Measurements from ENCODE around the gene TBC1D5.

Gene TBC1D5

DNA sequence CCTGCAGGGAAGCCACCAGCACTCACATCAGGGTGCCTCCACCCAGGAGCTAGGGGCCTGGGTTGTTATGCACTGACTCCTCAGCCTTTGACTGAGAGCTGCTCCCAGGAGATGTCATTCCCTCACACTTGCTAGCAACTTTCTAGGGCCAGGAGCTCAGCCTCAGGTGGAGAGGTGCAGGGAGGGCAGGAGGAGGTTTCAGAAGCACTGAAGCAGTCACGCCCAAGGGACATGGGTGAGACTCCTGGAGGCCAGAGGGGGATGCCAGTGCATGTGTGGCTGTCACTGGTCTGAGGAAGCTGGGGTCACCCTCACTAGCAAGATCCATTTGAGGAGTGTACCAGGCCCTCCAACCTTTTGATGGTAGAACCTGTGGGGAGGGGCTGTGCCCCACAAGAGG lies 586.5 kb downstream of the TBC1D5 start:
- in situ Hi-C loops (cut with MboI; ENCODE audit: low sequenced_read_pairs) = no loop called here

DNA sequence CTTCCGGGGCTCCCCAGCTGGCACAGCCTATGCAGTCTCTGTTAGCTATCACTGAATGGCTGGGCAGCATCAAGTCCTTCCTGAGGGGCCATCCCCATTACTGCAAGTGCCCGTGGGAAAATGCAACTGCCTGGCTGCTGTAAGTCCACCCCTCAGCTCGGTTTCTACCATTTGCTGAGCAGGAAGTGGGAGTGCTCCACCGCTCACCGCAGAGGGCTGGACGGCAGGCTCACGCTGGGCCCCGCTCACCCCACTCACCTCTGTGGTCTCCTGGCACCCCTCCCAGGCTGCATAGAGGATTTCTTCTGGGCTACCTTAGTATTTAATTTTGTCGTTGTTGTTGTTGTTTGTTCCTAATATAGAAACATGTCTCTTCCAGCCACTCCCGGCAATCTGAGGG lies 587.5 kb downstream of the TBC1D5 start:
- in situ Hi-C loops (cut with MboI; ENCODE audit: low sequenced_read_pairs) = no loop called here

DNA sequence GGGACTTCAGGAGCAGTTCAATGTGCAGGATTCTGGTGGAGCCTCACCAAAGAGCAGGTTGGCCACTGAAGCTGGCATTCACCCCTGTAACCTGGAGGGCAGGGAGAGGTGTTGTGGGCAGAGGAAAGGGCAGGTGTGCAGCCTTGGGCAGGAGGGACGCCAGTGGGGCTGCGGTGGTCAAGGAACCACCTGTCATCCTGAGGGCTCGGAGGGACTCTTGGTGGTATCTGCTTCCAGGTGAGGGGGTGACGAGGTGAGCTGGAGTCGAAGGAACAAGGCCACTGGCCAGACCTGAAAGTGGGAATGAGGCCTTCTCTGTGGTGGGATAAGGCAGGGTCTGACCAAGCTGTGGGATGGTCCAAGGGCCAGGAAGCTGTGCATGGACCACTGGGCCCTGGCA lies 588.2 kb downstream of the TBC1D5 start:
- in situ Hi-C loops (cut with MboI; ENCODE audit: low sequenced_read_pairs) = no loop called here

DNA sequence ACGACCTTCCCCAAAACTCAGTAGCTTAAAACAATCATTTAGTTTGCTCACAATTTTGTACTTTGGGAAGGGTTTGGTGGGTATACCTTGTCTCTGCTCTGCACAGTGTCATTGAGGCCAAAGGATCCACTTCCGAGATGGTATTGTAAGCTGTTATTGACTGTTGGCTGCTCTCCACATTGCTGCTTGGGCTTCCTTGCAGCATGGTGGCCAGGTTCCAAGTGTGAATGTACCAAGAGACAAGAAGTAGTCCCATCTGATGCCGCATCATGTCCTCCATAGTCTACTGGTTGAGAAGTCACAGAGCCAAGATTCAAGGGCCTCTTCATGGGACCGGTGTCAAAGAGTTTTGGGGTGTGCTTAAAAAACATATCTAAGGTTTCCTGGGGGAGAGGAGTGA lies 589.2 kb downstream of the TBC1D5 start:
- in situ Hi-C loops (cut with MboI; ENCODE audit: low sequenced_read_pairs) = no loop called here

DNA sequence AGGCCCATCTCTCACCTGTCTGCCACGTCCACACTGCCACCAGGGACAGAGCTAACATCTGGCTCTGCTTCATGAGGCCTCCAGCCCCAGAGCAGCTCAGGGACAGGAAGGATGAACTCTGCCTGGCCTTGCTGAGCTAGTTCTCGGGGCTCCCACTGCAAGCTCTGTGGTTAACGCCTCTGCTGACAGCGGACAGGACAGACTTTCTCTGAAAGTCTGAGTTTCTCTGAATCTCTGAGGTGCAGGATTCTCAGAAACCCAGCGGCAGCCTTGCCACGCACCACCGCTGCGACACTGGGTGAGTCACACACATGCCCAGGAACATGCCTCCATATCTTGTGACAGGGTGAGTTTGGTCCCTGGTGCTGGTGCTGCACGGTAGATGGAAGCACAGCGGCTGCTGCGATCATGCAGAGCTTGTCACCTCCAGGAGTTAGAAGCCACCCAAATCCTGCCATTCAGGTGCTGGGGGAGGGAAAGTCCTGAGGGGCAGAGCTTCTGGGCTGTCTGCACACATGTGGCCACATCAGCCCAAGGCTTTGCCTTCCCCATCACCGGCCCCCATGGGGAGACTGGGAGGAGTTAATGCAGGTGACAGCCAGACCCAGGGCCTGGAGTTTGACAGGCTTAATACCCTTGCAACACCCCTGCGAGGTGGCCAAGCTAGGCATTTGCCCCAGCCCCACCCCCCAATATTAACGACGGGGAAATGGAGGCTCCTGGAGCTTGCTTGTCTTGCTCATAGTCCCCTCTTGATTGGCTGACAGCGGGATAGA lies 590.6 kb downstream of the TBC1D5 start:
- in situ Hi-C loops (cut with MboI; ENCODE audit: low sequenced_read_pairs) = no loop called here

DNA sequence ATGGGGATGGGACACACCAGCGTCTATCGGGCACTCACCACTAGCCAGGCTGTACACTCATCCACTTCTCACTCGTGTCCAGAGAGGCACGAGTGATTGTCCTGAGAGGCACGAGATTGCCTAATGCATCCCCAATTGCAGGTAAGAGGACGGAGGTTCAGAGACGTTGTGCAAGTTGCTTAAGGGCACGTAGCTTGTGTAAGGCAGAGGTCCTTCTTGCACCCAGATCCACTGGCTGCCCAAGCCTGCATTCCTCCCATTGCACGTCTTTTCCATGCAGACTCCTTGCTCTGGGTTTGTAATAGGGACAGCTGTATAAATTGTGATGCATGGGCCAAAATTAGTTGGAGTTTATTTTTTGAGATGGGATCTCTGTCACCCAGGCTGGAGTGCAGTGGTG lies 593.4 kb downstream of the TBC1D5 start:
- in situ Hi-C loops (cut with MboI; ENCODE audit: low sequenced_read_pairs) = no loop called here

DNA sequence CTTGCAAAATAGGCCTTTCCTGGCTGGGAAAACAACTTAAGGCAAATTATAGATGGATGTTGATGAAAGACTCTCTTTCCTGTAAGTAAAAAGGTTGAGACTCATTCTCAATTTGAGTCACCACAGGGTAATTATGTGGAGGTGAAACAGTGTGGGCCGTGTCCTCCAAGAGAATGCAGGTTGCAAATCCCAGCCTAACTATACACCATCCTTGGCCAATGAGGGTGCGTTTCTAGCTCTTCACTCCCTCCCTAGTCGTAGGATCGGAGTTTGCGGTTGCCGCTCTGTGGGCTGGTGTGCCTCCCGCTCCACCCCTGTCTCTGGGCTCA lies 597.8 kb downstream of the TBC1D5 start:
- in situ Hi-C loops (cut with MboI; ENCODE audit: low sequenced_read_pairs) = no loop called here

DNA sequence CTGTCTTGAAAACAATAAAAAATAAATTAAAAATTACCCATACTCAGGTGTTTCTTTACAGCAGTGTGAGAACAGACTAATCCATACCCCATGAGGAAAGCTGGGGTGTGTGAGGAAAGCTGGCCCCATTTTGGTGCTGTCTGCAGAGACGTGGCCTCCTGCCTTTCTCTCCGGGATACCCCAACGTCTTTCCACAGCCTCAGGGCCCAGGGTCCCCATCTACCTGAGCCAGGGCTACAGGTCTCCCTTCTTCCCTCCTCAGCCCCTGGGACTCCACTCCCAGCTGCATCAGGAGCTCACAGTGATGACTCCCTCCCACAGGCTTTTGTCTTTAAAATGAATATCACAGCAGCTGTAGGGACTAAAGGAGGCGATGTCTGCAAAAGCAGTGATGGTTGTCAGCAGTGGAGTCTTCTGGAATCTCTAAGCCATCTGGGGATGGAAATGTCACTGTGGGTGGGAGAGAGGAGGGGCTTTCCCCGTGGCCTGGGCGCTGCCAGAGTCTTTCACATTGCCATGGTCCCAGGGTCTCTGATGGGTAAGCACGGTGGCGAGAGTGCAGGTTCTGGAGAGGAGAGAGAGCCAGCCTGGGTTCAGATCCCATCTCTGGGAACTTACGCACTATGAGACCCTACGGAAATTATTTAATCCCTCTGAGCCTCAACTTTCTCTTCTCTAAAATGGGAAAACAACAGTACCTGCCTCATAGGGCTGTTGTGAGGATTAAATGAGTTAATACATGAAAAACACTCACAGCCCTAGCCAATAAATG lies 598.4 kb downstream of the TBC1D5 start:
- in situ Hi-C loops (cut with MboI; ENCODE audit: low sequenced_read_pairs) = no loop called here

DNA sequence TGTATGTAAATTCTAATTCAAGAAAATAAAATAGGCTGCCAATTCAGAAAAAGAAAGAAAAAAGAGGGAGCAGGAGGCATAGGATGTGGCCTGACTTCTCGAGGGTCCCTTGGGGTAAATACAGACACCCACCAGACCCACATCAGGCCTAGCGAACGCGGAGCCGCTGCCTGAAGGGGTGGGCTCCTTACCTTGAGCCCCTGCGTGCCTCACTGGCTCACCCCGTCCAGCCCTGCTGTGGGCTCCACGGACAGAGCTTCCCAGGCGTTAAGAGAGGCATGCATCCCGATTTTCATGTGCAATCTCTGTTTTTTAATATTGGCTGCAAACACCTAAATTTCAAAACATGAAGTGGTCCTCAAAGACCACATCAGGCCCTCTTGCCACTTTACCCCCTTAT lies 599.9 kb downstream of the TBC1D5 start:
- in situ Hi-C loops (cut with MboI; ENCODE audit: low sequenced_read_pairs) = no loop called here

DNA sequence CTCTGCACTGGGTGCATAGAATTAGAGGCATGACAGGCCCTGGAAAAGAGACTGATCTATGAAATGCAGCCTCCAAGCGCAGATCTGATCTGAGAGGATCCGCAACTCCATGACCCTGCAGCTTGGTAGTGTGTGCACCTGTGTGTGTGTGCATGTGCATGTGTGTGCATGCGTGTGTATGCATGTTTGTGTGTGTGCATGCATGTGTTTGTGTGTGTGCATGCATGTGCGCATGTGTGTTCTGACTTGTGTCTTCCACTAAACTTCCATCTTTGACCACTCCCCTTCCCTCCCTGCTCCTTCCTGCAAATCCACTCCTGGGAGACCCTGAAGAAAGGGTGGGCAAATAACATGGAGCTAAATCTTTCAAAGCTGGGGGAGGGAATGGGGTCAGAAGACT lies 600.7 kb downstream of the TBC1D5 start:
- in situ Hi-C loops (cut with MboI; ENCODE audit: low sequenced_read_pairs) = no loop called here

DNA sequence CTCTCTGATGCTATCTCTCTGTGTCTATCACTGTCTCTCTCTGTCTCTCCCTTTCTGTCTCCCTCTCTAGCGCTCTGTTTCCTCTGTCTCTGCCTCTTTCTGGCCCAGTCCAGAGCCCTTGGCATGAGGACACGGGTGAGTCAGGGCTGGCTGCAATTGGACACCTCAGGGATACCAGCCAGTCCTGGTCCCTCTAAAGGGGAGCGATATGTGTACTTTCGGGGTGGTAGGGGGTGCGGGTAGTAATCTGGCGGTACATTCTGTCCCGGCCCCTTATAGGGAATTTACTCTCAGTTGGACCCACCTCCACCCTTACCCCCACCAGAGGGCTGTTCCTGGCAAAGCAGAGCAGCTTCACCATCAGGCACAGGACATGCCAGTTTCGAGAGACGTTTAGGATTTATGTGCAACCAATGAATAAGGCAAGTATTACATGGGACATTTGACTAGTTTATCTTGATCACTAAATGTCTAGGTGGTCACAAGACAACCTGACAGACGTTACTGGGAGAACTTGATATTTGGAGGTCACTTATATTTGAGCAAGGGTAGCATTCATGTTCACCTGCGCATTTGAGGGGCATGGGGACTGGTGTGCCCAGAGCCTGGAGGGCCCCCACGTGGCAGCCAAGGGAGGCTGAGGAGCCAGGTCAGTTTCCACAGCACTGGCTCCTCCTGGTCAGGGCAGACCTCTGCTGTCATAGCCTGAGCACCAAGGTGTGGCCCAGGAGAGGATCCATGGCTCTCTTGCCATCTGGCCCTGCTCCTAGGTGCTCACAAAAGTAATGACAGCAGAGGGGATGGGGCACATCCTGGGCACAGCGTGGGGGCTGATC lies 601.5 kb downstream of the TBC1D5 start:
- in situ Hi-C loops (cut with MboI; ENCODE audit: low sequenced_read_pairs) = no loop called here

DNA sequence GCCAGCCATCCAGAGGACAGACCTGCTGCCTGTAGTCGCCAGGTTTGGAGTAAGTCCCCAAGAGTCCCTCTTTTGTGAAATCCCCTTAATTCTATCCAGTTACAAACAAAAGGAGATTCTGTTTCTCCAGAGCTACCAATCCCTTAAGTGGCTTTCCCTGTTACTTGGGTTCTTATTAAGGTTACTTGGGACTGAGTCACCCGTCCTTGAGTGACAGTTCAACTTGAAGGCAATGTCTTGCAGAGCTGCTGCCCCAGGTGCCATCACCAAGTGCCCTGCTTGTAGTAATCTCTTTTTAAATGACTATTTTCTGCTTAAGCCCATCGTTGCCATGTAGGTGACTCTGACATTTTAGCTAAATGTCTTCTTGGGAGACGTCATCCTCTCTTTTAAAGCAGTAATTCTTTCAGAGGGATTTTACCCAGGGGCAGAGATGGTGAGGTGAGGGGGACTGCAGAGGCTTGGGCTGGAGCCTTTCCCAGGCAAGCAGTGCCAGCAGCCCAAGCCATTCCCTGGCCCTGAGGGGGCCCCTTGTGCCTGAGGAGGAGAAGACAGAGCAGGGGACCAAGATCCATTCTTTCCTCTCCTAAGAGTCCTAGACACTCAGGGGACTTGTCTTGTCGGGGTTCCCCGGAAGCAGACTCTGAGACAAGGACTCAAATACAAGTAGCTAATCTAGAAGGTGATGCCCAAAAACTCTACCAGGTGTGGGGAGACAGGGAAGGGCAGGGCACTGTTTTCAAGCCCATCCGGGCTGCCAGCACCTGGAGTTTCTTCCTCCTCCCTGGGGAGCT lies 604.0 kb downstream of the TBC1D5 start:
- in situ Hi-C loops (cut with MboI; ENCODE audit: low sequenced_read_pairs) = no loop called here

DNA sequence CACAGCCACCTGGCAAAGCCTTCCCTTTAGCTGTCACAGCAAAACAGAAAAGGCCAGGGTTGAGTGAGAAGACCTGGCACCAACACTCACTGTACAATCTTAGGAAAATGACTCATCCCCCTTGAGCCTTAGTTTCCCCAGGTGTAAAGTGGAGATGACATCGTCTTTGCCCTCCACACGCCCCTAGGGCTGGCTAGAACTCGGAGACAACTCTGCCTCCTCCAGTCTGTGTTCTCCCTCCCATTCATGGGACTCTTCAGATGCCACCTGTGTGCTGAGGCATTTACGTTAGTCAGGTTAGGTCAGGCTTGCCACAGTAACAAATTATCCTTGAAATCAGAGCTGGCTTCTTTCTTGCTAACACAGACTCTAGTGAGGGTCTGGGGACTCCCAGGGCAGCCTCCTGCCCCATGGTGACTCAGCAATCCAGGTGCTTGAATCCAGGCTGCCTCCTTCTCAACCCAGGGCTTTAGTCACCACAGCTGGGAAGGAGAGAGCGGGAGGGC lies 605.1 kb downstream of the TBC1D5 start:
- in situ Hi-C loops (cut with MboI; ENCODE audit: low sequenced_read_pairs) = no loop called here

DNA sequence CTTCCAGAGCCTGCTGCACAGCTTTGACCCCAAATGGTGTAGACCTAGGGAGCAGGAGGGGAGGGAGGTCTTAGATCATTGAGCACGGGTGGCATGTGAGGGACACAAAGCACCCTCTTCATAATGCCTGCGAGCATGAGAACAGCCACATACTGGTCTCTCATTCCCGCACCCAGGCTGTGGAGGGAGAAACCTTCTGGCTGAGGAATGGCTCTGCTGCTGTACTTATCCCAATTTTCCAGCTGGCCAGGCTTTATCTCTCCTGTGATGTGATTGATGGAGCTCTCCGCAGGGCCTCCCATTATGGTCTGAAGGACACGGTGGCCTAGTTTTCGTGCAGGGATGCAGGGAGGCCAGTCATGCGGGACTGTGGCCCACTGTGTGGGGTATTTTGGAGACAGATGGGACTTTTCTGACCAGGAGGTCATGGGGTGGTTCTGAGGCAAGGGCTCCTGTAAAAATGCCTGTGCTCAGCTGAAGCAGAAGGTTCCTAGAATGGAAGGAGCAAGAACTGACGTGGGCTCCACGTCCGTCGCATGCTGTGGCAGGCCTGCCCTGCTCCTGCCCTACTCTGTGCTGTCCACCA lies 606.2 kb downstream of the TBC1D5 start:
- in situ Hi-C loops (cut with MboI; ENCODE audit: low sequenced_read_pairs) = no loop called here

DNA sequence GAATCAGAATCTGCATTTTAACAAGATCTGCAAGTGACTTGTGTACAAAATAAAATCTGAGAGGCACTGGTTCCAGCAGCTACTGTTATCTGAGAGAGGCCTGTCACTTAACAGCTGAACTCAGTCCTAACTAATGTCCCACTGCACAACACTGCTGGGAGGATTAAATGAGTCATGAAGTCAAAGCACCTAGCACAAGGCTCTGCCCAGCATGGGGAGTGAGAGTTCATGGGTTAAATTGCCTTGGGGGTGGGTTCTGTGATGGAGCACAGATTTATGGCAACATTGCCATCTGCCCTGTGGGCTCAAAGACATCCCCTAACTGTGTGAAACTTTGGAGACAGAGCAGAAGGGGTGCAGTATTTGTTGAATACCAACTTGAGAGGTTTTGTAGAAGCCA lies 606.7 kb downstream of the TBC1D5 start:
- in situ Hi-C loops (cut with MboI; ENCODE audit: low sequenced_read_pairs) = no loop called here

DNA sequence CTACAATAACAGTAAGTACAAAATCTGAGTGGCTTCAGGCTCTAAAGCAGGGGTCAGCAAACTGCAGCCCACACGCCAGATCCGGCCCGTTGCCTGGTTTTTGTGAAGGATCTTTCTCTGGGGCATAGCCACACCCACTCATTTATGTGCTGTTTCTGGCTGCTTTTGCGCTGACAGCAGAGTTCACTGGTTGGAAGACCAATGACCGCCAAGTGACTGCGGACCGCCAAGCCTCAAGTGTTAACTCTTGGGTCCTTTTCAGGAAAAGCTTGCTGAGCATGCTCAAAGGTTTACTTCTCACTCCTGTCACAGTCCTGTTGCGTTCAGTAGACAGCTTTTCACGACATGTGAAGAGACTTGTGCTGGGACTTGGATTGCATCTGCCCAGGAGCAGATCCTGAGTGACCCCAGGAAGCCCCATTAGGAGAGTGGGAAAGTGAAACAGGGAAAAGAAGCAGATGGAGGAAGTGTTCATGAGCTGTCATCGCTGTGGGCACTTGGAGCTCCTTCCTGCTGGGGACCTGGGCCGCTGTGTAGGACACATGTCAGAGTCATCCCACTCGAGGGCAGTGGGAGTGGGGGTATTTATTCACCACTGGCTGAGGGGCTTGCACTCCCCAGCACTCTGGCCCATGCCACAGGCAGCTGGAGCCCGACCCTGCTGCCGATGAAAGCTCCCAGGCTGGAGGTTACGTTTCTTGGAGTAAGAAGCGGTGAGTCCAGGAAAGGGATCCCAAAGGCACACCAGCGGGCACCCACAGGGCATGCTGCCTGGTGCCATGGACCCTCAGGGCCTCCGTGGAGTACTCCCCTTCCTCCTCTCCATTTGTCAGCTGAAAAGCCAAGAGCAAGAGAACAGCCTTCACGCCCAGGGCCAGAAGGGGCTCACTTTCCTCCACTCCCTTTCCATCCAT lies 608.5 kb downstream of the TBC1D5 start:
- in situ Hi-C loops (cut with MboI; ENCODE audit: low sequenced_read_pairs) = no loop called here

DNA sequence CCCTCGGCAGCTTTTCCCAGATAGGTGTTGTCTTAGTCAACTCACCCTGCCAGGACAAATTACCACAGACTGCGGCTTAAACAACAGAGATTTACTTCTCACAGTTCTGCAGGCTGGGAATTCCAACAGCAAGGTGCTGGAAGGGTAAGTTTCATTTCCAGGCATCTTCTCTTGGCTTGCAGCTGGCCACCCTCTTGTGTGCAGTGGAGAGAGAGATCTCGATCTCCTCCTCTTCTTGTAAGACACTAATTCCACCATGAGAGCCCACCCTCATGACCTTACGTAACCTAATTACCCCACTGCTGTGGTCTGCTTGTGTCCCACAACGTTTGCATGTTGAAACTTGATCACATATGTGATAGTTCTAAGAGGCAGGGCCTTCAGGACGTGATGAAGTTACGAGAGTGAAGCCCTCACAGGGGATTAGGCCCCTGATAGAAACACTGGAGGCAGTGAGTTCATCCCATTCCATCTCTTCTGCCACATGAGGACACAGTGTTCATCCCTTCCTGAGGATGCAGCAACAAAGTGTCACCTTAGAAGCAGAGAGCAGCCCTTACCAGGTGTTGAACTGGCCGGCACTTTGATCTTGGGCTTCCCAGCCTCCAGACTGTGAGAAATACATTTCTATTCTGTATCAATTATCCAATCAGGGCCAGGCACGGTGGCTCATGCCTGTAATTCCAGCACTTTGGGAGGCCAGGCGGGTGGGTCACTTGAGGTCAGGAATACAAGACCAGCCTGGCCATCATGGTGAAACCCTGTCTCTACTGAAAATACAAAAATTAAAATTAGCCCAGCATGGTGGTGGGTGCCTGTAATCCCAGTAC lies 609.9 kb downstream of the TBC1D5 start:
- in situ Hi-C loops (cut with MboI; ENCODE audit: low sequenced_read_pairs) = no loop called here

DNA sequence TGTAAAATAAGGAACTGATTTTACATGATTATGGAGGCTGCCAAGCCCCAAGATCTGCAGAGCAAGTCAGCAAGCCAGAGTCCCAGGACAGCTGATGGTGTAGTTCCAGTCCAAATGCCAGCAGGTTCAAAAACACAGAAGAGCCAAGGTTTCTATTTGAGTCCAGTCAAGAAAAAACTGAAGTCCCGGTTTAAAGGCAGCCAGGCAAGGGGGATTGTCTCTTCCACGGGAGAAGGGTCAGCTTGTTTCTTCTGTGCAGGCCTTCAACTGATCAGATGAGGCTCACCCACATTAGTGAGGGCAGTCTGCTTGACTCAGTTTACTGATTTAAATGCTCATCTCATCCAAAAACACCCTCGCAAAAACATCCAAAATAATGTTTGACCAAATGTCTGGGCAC lies 611.5 kb downstream of the TBC1D5 start:
- in situ Hi-C loops (cut with MboI; ENCODE audit: low sequenced_read_pairs) = no loop called here

Data from HL-60/S4 treated with phorbol 12-myristate 13-acetate at 8.2 ng/mL for 4 days and 3 days (cell line).